NCI-H128 (cell line): Measurements from ENCODE around the gene CUBN.

Experiments
- DNase-seq: peaks from one replicate; lab custom pipeline; 2025; ENCODE audit not compliant: unreplicated experiment; lab: John Stamatoyannopoulos, UW

Gene CUBN

GRCh38 chr10:17129741-17130140 is at the start of gene CUBN:
CUBN (minus strand) TSS chr10:17129811; CDS start chr10:17129765, 46 bp downstream.
- DNase-seq: no peak

GRCh38 chr10:17179002-17179401 is 49.4 kb upstream of the CUBN start:
- no peak for DNase-seq

- no peak for DNase-seq
Observed at GRCh38 chr10:17178006-17178405, 48.4 kb upstream of the CUBN start.

GRCh38 chr10:17177014-17177413 is 47.4 kb upstream of the CUBN start:
- no peak for DNase-seq

GRCh38 chr10:17176091-17176490 is 46.5 kb upstream of the CUBN start:
- DNase-seq: no peak

- no peak for DNase-seq
Observed at GRCh38 chr10:17175551-17175950, 45.9 kb upstream of the CUBN start.

- DNase-seq: no peak
Observed at GRCh38 chr10:17174626-17175025, 45.0 kb upstream of the CUBN start.

- DNase-seq: no peak
Observed at GRCh38 chr10:17171141-17171641, 41.6 kb upstream of the CUBN start.

- no peak for DNase-seq
Observed at GRCh38 chr10:17169803-17170202, 40.2 kb upstream of the CUBN start.

GRCh38 chr10:17166699-17167098 is 37.1 kb upstream of the CUBN start:
- no peak for DNase-seq

- no peak for DNase-seq
Observed at GRCh38 chr10:17162828-17163227, 33.2 kb upstream of the CUBN start.

GRCh38 chr10:17161775-17162174 is 32.2 kb upstream of the CUBN start:
- no peak for DNase-seq

- no peak for DNase-seq
Observed at GRCh38 chr10:17157024-17157423, 27.4 kb upstream of the CUBN start.

- no peak for DNase-seq
Observed at GRCh38 chr10:17155826-17156225, 26.2 kb upstream of the CUBN start.

GRCh38 chr10:17154116-17154515 is 24.5 kb upstream of the CUBN start:
- DNase-seq: no peak

- DNase-seq: no peak
Observed at GRCh38 chr10:17153321-17153720, 23.7 kb upstream of the CUBN start.

GRCh38 chr10:17151716-17152115 is 22.1 kb upstream of the CUBN start:
- DNase-seq: no peak

- DNase-seq: no peak
Observed at GRCh38 chr10:17147884-17148489, 18.4 kb upstream of the CUBN start.

GRCh38 chr10:17146892-17147291 is 17.3 kb upstream of the CUBN start:
- DNase-seq: no peak

- DNase-seq: no peak
Observed at GRCh38 chr10:17145239-17145638, 15.6 kb upstream of the CUBN start.

GRCh38 chr10:17144757-17145156 is 15.1 kb upstream of the CUBN start:
- DNase-seq: no peak

GRCh38 chr10:17144032-17144431 is 14.4 kb upstream of the CUBN start:
- no peak for DNase-seq

GRCh38 chr10:17143055-17143690 is 13.6 kb upstream of the CUBN start:
- no peak for DNase-seq
